Breast epithelium (tissue), 4 donors: Measurements from ENCODE around the gene FAM227B. TPM values are rescaled to one million over a fixed set of nuclear protein-coding genes. Genes with fewer than 3 reads are reported as not detected.
"Not testable (repeated sequence)": the region's sequence is repeated elsewhere in the genome, so short reads cannot be mapped to it uniquely, and the experiment has no call there.

ENCODE experiments used
- DNase-seq, 2 donors: peaks; one replicate each; pipeline ENCODE4 v3.0.0-alpha.2; 2019; ENCODE audit warnings: low spot score in 2 of 2
- H3K27ac ChIP-seq, 2 donors: fragments of 200-600 bp; sonication (generic) in 1 of 2; one replicate each; pipeline ENCODE4 v1.5.1; 2016 to 2019; ENCODE audit warnings: mild to moderate bottlenecking in 1 of 2
- H3K27me3 ChIP-seq, 2 donors: fragments of 200-600 bp; sonication (generic) in 1 of 2; one replicate each; pipeline versions ENCODE4 v1.5.1 to v1.6.0; 2017 to 2019; ENCODE audit warnings: control low read depth in 1 of 2, mild to moderate bottlenecking in 1 of 2
- H3K36me3 ChIP-seq: fragments of 200-600 bp; one replicate; pipeline ENCODE4 v1.5.1; 2019
- H3K4me1 ChIP-seq, 2 donors: fragments of 200-600 bp; sonication (generic); one replicate each; pipeline ENCODE4 v1.5.1; 2016 to 2019; ENCODE audit warnings: control low read depth in 1 of 2
- H3K4me3 ChIP-seq, 3 donors: fragments of 200-600 bp; sonication (generic); 1 replicate in 2 of 3; 2 replicates in 1 of 3; pipeline ENCODE4 v1.5.1; 2016 to 2019; ENCODE audit warnings: mild to moderate bottlenecking in 3 of 3, moderate library complexity in 2 of 3
- H3K9me3 ChIP-seq, 2 donors: fragments of 200-600 bp; sonication (generic) in 1 of 2; one replicate each; pipeline ENCODE4 v1.5.1; 2016 to 2019; ENCODE audit warnings: control low read depth in 1 of 2
- CTCF ChIP-seq, 3 donors: fragments of 450-650 bp; IDR thresholded peaks; one replicate each; pipeline ENCODE4 v1.5.1; 2016 to 2017; ENCODE audit warnings: antibody characterized with exemption in 3 of 3, mild to moderate bottlenecking in 3 of 3, moderate library complexity in 3 of 3
- POLR2A ChIP-seq: fragments of 450-650 bp; IDR thresholded peaks from one replicate; pipeline ENCODE4 v1.6.1; 2016; ENCODE audit warnings: antibody characterized with exemption, mild to moderate bottlenecking, moderate library complexity
- POLR2AphosphoS5 ChIP-seq, 3 donors: sonication (generic); formaldehyde crosslinking; IDR thresholded peaks; one replicate each; pipeline ENCODE4 v1.6.1; 2017; ENCODE audit warnings: antibody characterized with exemption in 3 of 3
- intact Hi-C: fragments of 100-400 bp; cut with DNase I; formaldehyde crosslinking; loops from one replicate; pipeline ENCODE4 v1.15.1; 2023; ENCODE audit warnings: low total_unique reads
- total RNA-seq, 3 donors: library from RNA; depleted of rRNA; stranded (reverse); fragments of >200 nt; gene quantifications; one replicate each; pipeline ENCODE4 v1.1.0, GENCODE V29; 2016

The FAM227B gene
- total RNA-seq, 3 donors from 2014 or later = 1.3 to 13.0 (median 4.9) TPM

GRCh38 chr15:49619226-49619625 lies 1.4 kb downstream of the FAM227B start:
- Histone ChIP-seq H3K4me3 (no peak overlapping the region), H3K36me3 (peaks cover 4% of the 10 kb centered on the region), H3K4me1 (peaks cover 0 to 12% of the 10 kb centered on the region in 2 donors), H3K9me3 (peaks cover 0 to 3% of the 10 kb centered on the region in 2 donors), H3K27me3 (no peaks in the 10 kb centered on the region), H3K27ac (peak overlapping the region; percentile 93 to 95)
- TF ChIP-seq POLR2AphosphoS5 (IDR thresholded peaks at IDR 0.05) = no peak
- no peak for TF ChIP-seq POLR2A
- no peak for TF ChIP-seq CTCF (IDR thresholded peaks at IDR 0.05)
- no peak for DNase-seq
- intact Hi-C loops = no loop called here

- H3K9me3 ChIP-seq, DNase-seq, H3K27ac ChIP-seq, intact Hi-C loops, H3K4me1 ChIP-seq, H3K36me3 ChIP-seq, H3K4me3 ChIP-seq, H3K27me3 ChIP-seq: not testable (repeated sequence)
Measured at GRCh38 chr15:49612240-49612639, 8.4 kb downstream of the FAM227B start.

- H3K4me3 ChIP-seq = no peak overlapping the region
- H3K27me3 ChIP-seq = no peaks in the 10 kb centered on the region
- no peaks in the 10 kb centered on the region for H3K36me3 ChIP-seq
- DNase-seq = no peak
- H3K27ac ChIP-seq = no peak overlapping the region
- peaks cover 0 to 7% of the 10 kb centered on the region in 2 donors for H3K9me3 ChIP-seq
- intact Hi-C loops = no loop called here
- no peaks in the 10 kb centered on the region for H3K4me1 ChIP-seq
- no peak for TF ChIP-seq CTCF (IDR thresholded peaks at IDR 0.05)
- TF ChIP-seq POLR2AphosphoS5 (IDR thresholded peaks at IDR 0.05) = no peak
Measured at GRCh38 chr15:49610157-49610918, 10.3 kb downstream of the FAM227B start.

GRCh38 chr15:49606594-49606993 lies 14.0 kb downstream of the FAM227B start:
- TF ChIP-seq CTCF (IDR thresholded peaks at IDR 0.05) = no peak
- no peak for TF ChIP-seq POLR2AphosphoS5 (IDR thresholded peaks at IDR 0.05)
- TF ChIP-seq POLR2A = no peak
- H3K36me3 ChIP-seq = no peaks in the 10 kb centered on the region
- H3K4me3 ChIP-seq = no peak overlapping the region
- H3K9me3 ChIP-seq = peaks cover 10 to 12% of the 10 kb centered on the region in 2 donors
- no peak overlapping the region for H3K27ac ChIP-seq
- no peaks in the 10 kb centered on the region for H3K27me3 ChIP-seq
- no peaks in the 10 kb centered on the region for H3K4me1 ChIP-seq
- intact Hi-C loops = no loop called here
- DNase-seq = no peak

- Histone ChIP-seq H3K27me3 (no peaks in the 10 kb centered on the region), H3K4me3 (no peak overlapping the region), H3K4me1 (no peaks in the 10 kb centered on the region), H3K36me3 (no peaks in the 10 kb centered on the region), H3K9me3 (peaks cover 13 to 22% of the 10 kb centered on the region in 2 donors), H3K27ac (no peak overlapping the region)
- TF ChIP-seq CTCF (IDR thresholded peaks at IDR 0.05) (no peak), POLR2A (no peak), POLR2AphosphoS5 (IDR thresholded peaks at IDR 0.05) (no peak)
- no peak for DNase-seq
- intact Hi-C loops = no loop called here
Measured at GRCh38 chr15:49605588-49605987, 15.0 kb downstream of the FAM227B start.
